Sigmoid colon (tissue), 7 donors: ENCODE measurements around the gene PEA15. TPM values are rescaled to one million over a fixed set of nuclear protein-coding genes. Genes with fewer than 3 reads are reported as not detected.

Experiments used
- DNase-seq: peaks from one replicate; pipeline ENCODE4 v3.0.0-alpha.2; 2019
- H3K27ac ChIP-seq, 4 donors: fragments of 200-600 bp; sonication (generic); one replicate each; pipeline ENCODE4 v1.5.1; 2016 to 2019; ENCODE audit warnings: mild to moderate bottlenecking in 1 of 4
- H3K27me3 ChIP-seq, 3 donors: fragments of 200-600 bp; sonication (generic); one replicate each; pipeline ENCODE4 v1.5.1; 2019; ENCODE audit warnings: mild to moderate bottlenecking in 1 of 3
- H3K36me3 ChIP-seq, 4 donors: fragments of 200-600 bp; sonication (generic); one replicate each; pipeline ENCODE4 v1.5.1; 2016 to 2019
- H3K4me1 ChIP-seq, 4 donors: fragments of 200-600 bp; sonication (generic); one replicate each; pipeline ENCODE4 v1.5.1; 2017 to 2019
- H3K4me3 ChIP-seq, 4 donors: fragments of 200-600 bp; sonication (generic); one replicate each; pipeline ENCODE4 v1.5.1; 2017 to 2019; ENCODE audit warnings: mild to moderate bottlenecking in 2 of 4, moderate library complexity in 1 of 4
- H3K9me3 ChIP-seq, 4 donors: fragments of 200-600 bp in 3 of 4; sonication (generic) in 3 of 4; one replicate each; pipeline versions ENCODE4 v1.5.1 to v1.6.1; 2013 to 2019
- EP300 ChIP-seq, 4 donors: sonication (generic); formaldehyde crosslinking; IDR thresholded peaks; one replicate each; pipeline ENCODE4 v1.6.1; 2017; ENCODE audit warnings: antibody characterized with exemption in 4 of 4
- POLR2A ChIP-seq, 2 donors: fragments of 450-650 bp; IDR thresholded peaks; one replicate each; pipeline ENCODE4 v1.6.1; 2016; ENCODE audit warnings: antibody characterized with exemption in 2 of 2, mild to moderate bottlenecking in 2 of 2, moderate library complexity in 2 of 2
- POLR2AphosphoS5 ChIP-seq, 4 donors: sonication (generic); formaldehyde crosslinking; IDR thresholded peaks; one replicate each; pipeline ENCODE4 v1.6.1; 2017; ENCODE audit warnings: antibody characterized with exemption in 4 of 4
- WGBS, 2 donors: extraction: QIAGEN DNeasy Blood & Tissue Kit; methylation state at CpG; one replicate each; pipeline ENCODE4 v1.1.7; 2013; 5-methylcytosine and 5-hydroxymethylcytosine counted together
- intact Hi-C: fragments of 100-400 bp; cut with DNase I; formaldehyde crosslinking; loops from one replicate; pipeline ENCODE4 v1.15.1; 2023
- polyA plus RNA-seq, 3 donors: library from polyadenylated mRNA; stranded (reverse); fragments of 200-250 nt; gene quantifications; one replicate each; pipeline ENCODE4 v1.2.3, GENCODE V29; 2013
- total RNA-seq, 4 donors: library from RNA; depleted of rRNA; stranded (reverse); fragments of >200 nt; gene quantifications; one replicate each; pipeline ENCODE4 v1.1.0, GENCODE V29; 2016
- TF ChIP-seq, protein P1 (sequence below), 4 experiments: fragments of 450-650 bp in 3 of 4; fragments of 200-600 bp in 1 of 4; IDR thresholded peaks; one replicate each; pipeline ENCODE4 v1.5.1; 2016 to 2019; ENCODE audit warnings: antibody characterized with exemption in 4 of 4, mild to moderate bottlenecking in 3 of 4, moderate library complexity in 2 of 4
- donor health status: healthy with polysubstance abuse.
- donor health status: Bipolar disorder and iron deficiency.
- donor health status: healthy.

PEA15 gene
- total and polyA plus RNA-seq, 7 donors: 42.5 to 126 (median 98.5) TPM

DNA sequence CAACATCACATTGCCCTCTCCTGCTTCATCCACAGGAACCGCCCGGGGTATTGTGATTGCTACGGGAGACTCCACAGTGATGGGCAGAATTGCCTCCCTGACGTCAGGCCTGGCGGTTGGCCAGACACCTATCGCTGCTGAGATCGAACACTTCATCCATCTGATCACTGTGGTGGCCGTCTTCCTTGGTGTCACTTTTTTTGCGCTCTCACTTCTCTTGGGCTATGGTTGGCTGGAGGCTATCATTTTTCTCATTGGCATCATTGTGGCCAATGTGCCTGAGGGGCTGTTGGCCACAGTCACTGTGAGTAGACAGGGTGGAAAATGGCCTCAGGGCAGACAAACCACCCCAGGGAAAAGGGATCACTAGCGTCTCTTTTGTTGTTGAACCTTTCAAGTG lies 41.1 kb upstream of the PEA15 start:
- no peak overlapping the region for H3K4me3 ChIP-seq
- intact Hi-C loops: no loop called here
- TF ChIP-seq, protein P1, sequence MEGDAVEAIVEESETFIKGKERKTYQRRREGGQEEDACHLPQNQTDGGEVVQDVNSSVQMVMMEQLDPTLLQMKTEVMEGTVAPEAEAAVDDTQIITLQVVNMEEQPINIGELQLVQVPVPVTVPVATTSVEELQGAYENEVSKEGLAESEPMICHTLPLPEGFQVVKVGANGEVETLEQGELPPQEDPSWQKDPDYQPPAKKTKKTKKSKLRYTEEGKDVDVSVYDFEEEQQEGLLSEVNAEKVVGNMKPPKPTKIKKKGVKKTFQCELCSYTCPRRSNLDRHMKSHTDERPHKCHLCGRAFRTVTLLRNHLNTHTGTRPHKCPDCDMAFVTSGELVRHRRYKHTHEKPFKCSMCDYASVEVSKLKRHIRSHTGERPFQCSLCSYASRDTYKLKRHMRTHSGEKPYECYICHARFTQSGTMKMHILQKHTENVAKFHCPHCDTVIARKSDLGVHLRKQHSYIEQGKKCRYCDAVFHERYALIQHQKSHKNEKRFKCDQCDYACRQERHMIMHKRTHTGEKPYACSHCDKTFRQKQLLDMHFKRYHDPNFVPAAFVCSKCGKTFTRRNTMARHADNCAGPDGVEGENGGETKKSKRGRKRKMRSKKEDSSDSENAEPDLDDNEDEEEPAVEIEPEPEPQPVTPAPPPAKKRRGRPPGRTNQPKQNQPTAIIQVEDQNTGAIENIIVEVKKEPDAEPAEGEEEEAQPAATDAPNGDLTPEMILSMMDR (IDR thresholded peaks at IDR 0.05): no peak
- TF ChIP-seq POLR2A (IDR thresholded peaks at IDR 0.05) (no peak), POLR2AphosphoS5 (IDR thresholded peaks at IDR 0.05) (no peak), EP300 (IDR thresholded peaks at IDR 0.05) (no peak)
- no peak for DNase-seq
- WGBS, 2 donors: 87 to 91% methylated on average over 10 of the region's 10 CpGs
- no peaks in the 10 kb centered on the region for H3K36me3 ChIP-seq
- no peak overlapping the region for H3K27ac ChIP-seq
- peaks cover 0 to 6% (median 0%) of the 10 kb centered on the region in 4 donors for H3K4me1 ChIP-seq
- no peaks in the 10 kb centered on the region for H3K9me3 ChIP-seq
- no peaks in the 10 kb centered on the region for H3K27me3 ChIP-seq

DNA sequence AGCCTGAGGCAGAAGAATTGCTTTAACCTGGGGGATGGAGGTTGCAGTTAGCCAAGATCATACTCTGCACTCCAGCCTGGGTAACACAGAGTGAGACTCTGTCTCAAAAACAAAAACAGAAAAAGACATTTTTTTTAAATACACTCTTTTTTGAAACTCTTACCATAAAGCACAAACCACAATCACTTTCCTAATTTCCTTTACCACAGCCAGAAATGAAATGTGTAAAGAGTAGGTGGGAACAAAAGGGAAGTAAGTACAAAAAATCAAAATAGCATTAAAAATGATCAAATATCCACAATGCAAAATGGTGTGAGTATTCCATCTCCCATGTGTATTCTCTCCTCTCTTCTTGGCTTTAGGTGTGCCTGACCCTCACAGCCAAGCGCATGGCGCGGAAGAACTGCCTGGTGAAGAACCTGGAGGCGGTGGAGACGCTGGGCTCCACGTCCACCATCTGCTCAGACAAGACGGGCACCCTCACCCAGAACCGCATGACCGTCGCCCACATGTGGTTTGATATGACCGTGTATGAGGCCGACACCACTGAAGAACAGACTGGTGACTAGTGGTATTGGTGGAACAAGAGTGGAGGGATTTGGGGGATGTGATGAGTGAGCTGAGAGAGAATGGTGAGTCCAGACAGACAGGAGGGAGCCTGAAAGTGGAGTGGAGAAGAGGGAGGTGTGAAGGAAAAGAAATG lies 38.9 kb upstream of the PEA15 start:
- no peak for TF ChIP-seq POLR2AphosphoS5 (IDR thresholded peaks at IDR 0.05)
- TF ChIP-seq EP300 (IDR thresholded peaks at IDR 0.05): no peak
- TF ChIP-seq, protein P1 (IDR thresholded peaks at IDR 0.05): no peak
- no peak for TF ChIP-seq POLR2A (IDR thresholded peaks at IDR 0.05)
- intact Hi-C loops: no loop called here
- no peaks in the 10 kb centered on the region for H3K36me3 ChIP-seq
- H3K4me1 ChIP-seq: no peaks in the 10 kb centered on the region
- no peak for DNase-seq
- H3K9me3 ChIP-seq: no peaks in the 10 kb centered on the region
- 83 to 89% methylated on average over 12 of the region's 12 CpGs for WGBS, 2 donors
- no peaks in the 10 kb centered on the region for H3K27me3 ChIP-seq
- no peak overlapping the region for H3K27ac ChIP-seq
- no peak overlapping the region for H3K4me3 ChIP-seq

DNA sequence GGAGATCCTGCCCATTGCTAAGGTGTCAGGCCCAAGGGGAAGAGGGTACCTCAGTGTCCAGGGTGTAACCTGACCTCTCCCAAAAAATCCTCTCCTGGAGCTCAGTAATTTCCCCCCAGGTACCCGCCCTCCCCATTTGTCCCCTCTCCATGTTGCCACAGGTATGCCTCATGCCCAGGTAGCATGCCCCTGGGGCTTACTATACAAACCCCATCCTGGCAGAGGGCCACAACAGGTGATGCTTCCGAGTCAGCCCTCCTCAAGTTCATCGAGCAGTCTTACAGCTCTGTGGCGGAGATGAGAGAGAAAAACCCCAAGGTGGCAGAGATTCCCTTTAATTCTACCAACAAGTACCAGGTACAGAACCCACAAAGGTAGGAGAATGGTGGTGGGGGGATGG lies 38.1 kb upstream of the PEA15 start:
- TF ChIP-seq, protein P1 (IDR thresholded peaks at IDR 0.05): no peak
- no peak for TF ChIP-seq POLR2AphosphoS5 (IDR thresholded peaks at IDR 0.05)
- TF ChIP-seq POLR2A (IDR thresholded peaks at IDR 0.05): no peak
- no peak for TF ChIP-seq EP300 (IDR thresholded peaks at IDR 0.05)
- H3K27ac ChIP-seq: no peak overlapping the region
- no peaks in the 10 kb centered on the region for H3K4me1 ChIP-seq
- no peaks in the 10 kb centered on the region for H3K36me3 ChIP-seq
- H3K4me3 ChIP-seq: no peak overlapping the region
- WGBS, 2 donors: 77 to 89% methylated on average over 4 of the region's 4 CpGs
- H3K27me3 ChIP-seq: no peaks in the 10 kb centered on the region
- intact Hi-C loops: no loop called here
- no peaks in the 10 kb centered on the region for H3K9me3 ChIP-seq
- no peak for DNase-seq

DNA sequence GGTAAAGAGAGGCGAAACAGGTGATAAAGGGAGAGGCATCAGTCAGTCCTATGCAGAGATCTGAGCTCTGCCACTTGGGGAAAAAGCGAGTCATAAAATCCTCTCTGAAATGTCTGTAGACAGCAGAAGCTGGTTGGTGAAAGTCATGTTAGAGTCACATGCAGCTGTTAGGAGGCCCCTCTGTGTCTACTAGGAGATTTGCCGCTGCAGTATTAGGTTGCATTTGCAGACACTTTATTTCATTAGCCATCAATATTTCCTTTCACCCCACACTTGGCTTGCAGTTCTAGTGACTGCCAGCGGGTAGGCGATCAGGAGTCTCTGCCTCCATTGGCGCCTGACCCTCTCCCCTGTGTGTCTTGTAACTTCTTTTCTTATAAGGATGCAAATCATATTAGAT lies 37.6 kb upstream of the PEA15 start:
- H3K27me3 ChIP-seq: no peaks in the 10 kb centered on the region
- intact Hi-C loops: no loop called here
- H3K4me3 ChIP-seq: no peak overlapping the region
- TF ChIP-seq POLR2A (IDR thresholded peaks at IDR 0.05): no peak
- no peak overlapping the region for H3K27ac ChIP-seq
- DNase-seq: no peak
- H3K36me3 ChIP-seq: no peaks in the 10 kb centered on the region
- H3K4me1 ChIP-seq: no peaks in the 10 kb centered on the region
- WGBS, 2 donors: 91 to 93% methylated on average over 6 of the region's 6 CpGs
- H3K9me3 ChIP-seq: no peaks in the 10 kb centered on the region

DNA sequence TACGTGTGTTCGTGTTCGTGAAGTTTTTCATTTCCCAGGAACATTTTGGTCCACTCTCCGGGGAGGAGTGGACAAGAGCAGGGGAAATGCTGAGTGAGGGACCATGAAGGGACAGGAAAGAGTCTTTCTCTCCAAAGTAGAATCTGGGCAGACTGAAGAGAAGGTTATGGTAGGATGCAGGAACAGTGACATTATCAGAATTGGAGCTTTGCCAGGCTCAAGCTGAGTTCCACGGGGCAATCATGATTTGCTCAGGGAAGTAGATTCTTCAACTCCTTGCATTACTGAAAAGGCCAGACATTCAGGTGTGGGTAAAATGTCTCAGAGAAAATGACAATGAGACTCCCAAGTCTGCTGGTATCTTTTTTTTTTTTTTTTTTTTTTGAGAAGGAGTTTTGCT lies 37.2 kb upstream of the PEA15 start:
- H3K9me3 ChIP-seq: no peaks in the 10 kb centered on the region
- no peak overlapping the region for H3K27ac ChIP-seq
- DNase-seq: no peak
- H3K27me3 ChIP-seq: no peaks in the 10 kb centered on the region
- no peak overlapping the region for H3K4me3 ChIP-seq
- H3K36me3 ChIP-seq: no peaks in the 10 kb centered on the region
- no peaks in the 10 kb centered on the region for H3K4me1 ChIP-seq
- no peak for TF ChIP-seq POLR2A (IDR thresholded peaks at IDR 0.05)
- TF ChIP-seq EP300 (IDR thresholded peaks at IDR 0.05): no peak
- TF ChIP-seq, protein P1 (IDR thresholded peaks at IDR 0.05): no peak
- TF ChIP-seq POLR2AphosphoS5 (IDR thresholded peaks at IDR 0.05): no peak
- intact Hi-C loops: no loop called here
- 79 to 80% methylated on average over 5 of the region's 5 CpGs for WGBS, 2 donors
